Esophagus mucosa (tissue), 1 donor: ENCODE measurements around the gene PCAT7. TPM values are rescaled to one million over a fixed set of nuclear protein-coding genes. Genes with fewer than 3 reads are reported as not detected.
"Not testable (repeated sequence)": the region's sequence is repeated elsewhere in the genome, so short reads cannot be mapped to it uniquely, and the experiment has no call there.

Experiments
- ATAC-seq: fragments of 200-7000 bp; cut with Tn5 transposase; one replicate; pipeline ENCODE4 v1.9.1; 2020
- total RNA-seq: library from RNA; stranded (reverse); gene quantifications from one replicate; pipeline ENCODE4 v1.2.4, GENCODE V29; 2023
- donor health status: DM: yes; HTN: yes; CAD: no.

The PCAT7 gene
- not detected for total RNA-seq

DNA sequence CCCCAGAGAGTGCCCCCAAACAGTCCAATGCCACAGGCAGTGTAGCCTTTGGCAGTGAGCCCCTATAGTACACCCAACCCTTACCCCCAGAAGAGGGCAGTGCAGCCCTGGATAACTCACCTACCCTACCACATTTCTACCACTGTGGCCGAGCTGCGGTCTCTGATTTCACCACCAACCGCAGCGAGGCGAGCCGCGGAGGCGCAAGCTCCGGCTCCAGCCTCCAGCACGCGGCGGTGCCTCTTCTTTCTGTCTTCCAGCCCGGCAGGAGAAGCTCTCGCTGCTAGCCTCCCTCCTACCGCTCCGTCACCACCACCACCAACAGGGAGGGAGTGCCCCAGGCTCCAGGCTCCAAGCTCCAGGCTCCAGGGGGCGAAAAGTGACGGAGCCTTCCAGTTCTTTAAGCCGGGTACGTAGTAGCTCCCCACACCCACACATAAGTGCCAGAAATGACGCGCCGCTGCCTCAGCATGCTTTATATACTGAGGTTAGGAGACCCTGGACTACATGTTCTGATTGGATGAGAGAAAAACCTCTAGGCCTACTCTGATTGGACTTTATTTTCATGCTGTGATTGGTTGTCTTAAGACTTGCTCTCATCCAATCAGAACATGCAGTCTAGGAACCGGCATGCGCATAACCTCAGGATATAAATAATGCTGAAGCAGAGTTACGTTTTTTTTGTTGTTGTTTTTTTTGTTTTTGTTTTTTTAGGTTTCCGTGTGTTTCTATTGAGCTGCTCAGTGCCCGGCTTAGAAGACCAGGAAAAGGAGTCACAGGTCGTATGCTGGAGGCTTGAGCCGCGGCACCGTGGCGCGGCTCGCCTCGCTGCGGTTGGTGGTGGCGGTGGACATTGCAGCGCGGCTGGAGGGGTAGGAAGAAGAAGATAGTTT is at the start of gene PCAT7:
Gene PCAT7, plus strand, starts transcription at position 645 of the 893 bp plus-strand sequence.
- ATAC-seq: peak; percentile 96

GRCh38 chr9:94506370-94506769 is 48.5 kb upstream of the PCAT7 start:
- ATAC-seq: not testable (repeated sequence)

DNA sequence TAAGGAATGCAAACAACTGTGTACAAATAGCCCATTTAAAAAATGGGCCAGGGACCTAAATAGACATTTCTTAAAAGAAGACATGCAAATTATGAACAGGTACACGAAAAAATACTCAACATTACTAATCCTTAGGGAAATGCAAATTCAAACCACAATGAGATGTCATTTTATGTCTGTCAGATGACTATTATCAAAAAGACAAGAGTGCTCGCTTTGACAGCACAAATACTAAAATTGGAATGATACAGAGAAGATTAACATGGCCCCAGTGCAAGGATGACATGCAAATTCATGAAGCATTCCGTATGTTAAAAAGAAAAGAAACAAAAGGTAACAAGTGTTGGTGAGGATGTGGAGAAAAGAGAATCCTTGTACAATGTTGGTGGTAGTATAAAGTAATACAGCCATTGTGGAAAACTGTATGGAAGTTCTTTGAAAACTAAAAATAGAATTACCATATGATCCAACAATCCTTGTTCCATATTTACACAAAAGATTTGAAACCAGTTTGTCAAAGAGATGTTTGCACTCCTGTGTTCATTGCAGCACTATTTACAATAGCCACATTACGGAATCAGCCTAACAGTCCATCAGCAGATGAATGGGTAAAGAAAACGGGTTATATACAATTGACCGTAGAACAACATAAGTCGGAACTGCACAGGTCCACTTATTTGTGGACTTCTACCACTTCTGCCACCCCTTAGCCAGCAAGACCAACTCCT is 47.2 kb upstream of the PCAT7 start:
- ATAC-seq: no peak

GRCh38 chr9:94511134-94511954 is 43.5 kb upstream of the PCAT7 start:
- no peak for ATAC-seq

GRCh38 chr9:94511955-94512265 is 43.0 kb upstream of the PCAT7 start:
- no peak for ATAC-seq

- ATAC-seq: no peak
Measured at GRCh38 chr9:94514722-94515121, 40.2 kb upstream of the PCAT7 start.

GRCh38 chr9:94517254-94517653 is 37.6 kb upstream of the PCAT7 start:
- no peak for ATAC-seq

- ATAC-seq: no peak
Measured at GRCh38 chr9:94525396-94526035, 29.4 kb upstream of the PCAT7 start.

DNA sequence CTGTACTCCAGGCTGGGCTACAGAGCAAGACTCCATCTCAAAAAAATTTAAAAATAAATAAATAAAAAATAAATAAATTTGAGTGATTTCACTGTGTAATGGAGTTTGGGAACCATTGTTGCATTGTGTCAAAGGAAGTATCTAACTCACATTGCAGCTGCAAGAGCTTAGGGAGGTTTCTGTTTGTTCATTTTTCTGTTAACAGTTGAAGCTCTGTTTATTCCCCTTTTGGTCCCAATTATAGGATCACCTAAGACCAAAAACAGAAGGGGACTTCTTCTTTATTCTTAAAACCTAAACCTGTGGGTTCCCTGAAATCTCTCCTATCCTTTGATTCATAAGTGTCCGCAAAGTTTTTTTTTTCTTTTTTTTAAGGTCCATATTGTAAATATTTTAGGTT is 28.6 kb upstream of the PCAT7 start:
- ATAC-seq: no peak

DNA sequence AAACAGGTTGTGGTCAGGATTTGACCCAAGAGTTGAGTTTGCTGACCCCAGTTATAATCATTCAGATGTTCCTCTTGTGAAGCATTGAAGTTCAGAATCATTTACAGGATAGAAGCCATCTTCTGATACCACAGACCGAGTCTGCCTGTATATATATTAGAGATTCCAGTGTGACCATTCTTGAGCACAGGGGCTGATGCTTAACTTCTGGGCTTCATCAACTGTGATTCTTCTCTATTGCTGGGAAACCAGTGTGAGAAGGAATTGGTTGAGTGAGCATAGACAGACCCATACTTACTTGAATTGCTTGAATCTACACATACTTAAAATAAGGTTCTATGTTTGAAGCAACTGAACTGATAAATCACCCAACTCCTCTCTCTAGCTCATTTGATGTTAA is 27.9 kb upstream of the PCAT7 start:
- ATAC-seq: no peak

DNA sequence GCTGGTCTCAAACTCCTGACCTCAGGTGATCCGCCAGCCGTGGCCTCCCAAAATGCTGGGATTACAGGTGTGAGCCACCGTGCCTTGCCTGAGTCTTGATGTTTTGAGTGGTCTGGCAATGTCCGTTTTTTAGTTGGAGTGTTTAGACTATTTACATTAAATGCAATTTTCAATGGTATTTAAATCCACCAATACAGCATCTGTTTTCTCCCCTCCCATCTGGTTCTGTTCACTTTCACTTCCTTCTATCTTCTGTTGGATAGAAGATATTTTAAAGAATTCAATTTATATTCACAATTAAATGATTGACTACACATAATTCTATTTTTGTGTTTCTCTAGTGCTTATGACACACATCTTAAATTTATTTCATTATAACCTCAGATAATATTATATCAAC is 26.0 kb upstream of the PCAT7 start:
- ATAC-seq: no peak

DNA sequence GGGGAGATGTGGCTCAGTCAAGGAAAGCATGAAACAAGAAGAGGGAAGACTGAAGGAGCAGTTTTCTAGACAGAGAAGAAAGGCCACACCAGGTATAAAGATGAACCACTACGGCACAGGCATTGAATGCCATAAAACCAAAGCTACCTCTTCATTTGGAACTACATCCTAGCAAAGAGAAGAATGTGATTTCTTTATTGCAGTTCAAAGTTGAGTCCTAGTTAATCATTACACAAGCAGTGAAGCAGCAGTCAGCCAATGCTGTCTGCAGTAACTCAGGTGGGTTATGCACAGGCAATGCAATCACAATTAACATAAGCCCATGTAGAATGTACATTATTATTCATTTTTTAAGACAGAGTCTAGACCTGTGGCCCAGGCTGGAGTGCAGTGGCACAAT is 21.7 kb upstream of the PCAT7 start:
- no peak for ATAC-seq

DNA sequence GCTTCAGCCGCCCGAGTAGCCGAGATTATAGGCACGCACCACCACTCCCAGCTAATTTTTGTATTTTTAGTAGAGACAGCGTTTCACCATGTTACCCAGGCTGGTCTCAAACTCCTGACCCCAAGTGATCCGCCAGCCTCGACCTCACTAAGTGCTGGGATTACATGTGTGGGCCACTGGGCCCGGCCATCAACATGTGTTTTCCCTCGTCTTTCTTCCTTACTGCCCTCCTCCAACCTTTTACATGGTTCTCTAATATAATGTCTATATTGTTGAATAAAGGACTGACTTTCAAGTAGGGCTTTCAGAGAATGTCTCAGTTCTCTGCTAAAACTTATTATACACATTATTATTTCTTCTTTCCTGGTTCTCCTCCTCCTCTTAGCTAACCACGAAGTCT is 21.3 kb upstream of the PCAT7 start:
- ATAC-seq: no peak

GRCh38 chr9:94534901-94535300 is 20.0 kb upstream of the PCAT7 start:
- no peak for ATAC-seq

- no peak for ATAC-seq
Measured at GRCh38 chr9:94538908-94539307, 16.0 kb upstream of the PCAT7 start.

DNA sequence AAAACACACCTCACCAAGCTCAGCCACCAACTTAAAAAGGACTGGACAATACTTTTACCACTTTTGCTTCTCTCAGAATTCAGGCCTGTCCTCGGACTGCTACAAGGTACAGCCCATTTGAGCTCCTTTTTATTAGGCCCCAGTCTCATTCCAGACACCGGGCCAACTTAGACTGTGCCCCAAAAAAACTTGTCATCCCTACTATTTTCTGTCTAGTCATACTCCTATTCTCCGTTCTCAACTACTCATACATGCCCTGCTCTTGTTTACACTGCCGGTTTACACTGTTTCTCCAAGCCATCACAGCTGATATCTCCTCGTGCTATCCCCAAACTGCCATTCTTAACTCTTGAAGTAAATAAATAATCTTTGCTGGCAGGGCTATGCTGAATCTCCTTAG is 10.5 kb upstream of the PCAT7 start:
- not testable (repeated sequence) for ATAC-seq

DNA sequence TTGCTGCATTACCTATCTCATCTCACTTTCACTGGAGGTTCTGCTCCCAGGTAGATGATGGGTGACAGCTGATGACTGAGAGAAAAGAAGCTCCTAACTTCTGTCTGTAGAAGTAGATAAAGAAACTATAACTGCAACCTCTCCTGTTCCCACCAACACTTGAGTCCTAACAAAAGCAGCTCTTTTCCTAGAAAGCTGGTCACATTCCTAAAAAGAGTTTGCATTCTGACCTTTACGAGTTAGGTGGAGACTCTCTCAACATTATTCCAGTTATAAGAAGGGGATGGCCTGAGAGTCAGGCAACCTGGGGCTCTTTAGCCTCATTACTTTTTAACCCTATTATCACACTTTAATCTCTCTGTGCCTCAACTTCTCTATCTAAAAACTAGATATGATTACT is 8.9 kb upstream of the PCAT7 start:
- no peak for ATAC-seq

DNA sequence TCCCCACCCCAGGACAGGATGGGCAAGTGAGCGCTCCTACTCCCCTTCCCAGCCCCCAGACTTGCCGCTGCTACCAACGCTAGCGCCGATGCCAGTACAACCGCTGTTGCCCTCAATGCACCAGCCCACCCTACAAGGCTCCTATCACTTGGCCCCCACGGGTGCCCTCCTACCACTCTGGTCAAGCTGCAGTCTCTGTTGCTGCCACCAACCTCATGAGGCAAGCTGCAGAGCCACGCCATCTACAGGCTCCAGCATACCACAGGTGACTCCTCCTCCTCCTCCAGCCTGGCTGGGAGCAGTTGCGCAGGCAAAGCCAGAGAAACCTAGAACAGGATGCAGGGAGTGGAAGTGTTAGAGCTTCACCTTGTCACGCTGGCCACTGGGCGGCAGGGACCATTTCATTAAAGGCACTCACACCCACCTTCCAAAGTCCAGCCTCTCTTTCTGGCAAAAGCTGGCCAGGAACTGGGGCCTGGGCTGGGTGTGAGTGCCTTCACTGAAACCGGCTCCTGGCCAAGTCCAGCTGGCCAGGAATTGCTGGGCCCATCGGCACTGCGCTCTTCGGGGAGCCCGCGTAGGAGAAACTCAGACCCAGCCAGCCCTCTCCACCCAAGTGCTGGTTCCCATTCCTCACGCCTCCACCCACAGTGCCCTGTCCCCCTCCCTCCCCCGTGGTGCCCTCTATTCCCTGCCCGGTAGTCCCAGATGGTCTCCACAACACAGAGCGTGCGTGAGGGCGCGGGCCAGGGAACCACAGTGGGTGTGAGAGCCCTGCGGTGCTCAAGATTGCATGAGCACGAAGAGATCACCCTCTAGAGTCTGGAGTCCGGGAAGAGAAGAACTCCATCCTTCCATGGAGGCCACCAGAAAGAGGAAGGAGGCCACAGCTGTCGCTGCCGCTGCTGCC is 1.6 kb upstream of the PCAT7 start:
- ATAC-seq: peak; percentile 22

- ATAC-seq: peak; percentile 20
Measured at GRCh38 chr9:94554078-94554438, 825 bp upstream of the PCAT7 start.

- no peak for ATAC-seq
Measured at GRCh38 chr9:94557376-94557775, 2.5 kb downstream of the PCAT7 start.

DNA sequence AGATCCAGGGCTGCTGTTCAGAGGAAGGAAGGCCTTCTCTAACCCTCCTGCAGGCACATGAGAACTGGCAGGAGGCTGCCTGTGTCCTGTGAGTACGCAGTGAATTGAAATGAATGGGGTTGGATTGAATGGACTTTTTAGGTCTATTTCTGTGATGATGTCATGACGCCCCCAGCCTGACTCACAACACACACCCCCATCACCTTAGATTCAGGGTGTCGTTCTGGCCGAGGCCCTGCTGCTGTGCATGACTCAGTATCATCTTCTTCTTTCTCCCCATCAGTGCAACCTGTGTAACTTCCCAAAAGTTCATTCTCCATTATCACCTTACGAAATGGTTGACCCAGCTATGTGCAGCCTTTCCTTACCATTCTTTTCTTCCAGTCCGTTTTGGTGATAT is 5.4 kb downstream of the PCAT7 start:
- no peak for ATAC-seq

DNA sequence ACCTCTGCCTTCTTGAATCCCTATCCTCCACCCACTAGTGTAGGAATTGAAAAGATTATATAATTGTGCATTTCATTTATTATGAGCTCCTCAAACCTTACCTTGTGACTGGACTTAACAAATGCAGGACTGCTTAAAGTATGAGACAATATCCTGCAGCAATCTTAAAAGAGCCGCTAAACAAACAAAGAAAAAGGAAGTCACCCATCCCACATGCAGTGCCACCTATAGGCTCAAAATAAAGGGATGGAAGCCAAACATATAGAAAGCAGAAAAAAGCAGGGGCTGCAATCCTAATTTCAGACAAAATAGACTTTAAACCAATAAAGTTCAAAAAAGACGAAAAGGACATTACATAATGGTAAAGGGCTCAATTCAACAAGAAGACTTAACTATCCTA is 8.7 kb downstream of the PCAT7 start:
- no peak for ATAC-seq
